Natural killer cell treated with Interleukin-12 subunit alpha and Interleukin-12 subunit beta and Interleukin-15 and Interleukin-18, amount 100 ng/mL, for 72 hours (primary cell): ENCODE data around the gene ABHD4. TPM values are rescaled to one million over a fixed set of nuclear protein-coding genes. Genes with fewer than 3 reads are reported as not detected.
A peak's percentile ranks its signal among the peaks of the same experiment; 100 is the strongest.

Source experiments
- ATAC-seq, 2 donors: fragments of 150-1000 bp; cut with Tn5 transposase in 1 of 2; sonication (Bioruptor Pico), chemical (Tn5 transposase) in 1 of 2; 2 replicates each; pipeline ENCODE4 v1.10.0; 2021
- DNase-seq: peaks from one replicate; pipeline ENCODE4 v3.0.0; 2022; ENCODE audit warnings: low spot score
- H3K27ac Mint-ChIP-seq, 2 donors: 1 replicate in 1 of 2; 2 replicates in 1 of 2; pipeline ENCODE4 v1.8.0; 2022; ENCODE audit warnings: mixed read lengths in 2 of 2, mild to moderate bottlenecking in 1 of 2, moderate library complexity in 1 of 2
- H3K27me3 Mint-ChIP-seq, 2 donors: 1 replicate in 1 of 2; 2 replicates in 1 of 2; pipeline ENCODE4 v1.8.0; 2022; ENCODE audit warnings: mixed read lengths in 2 of 2
- H3K36me3 Mint-ChIP-seq: one replicate; pipeline ENCODE4 v1.8.0; 2022; ENCODE audit warnings: mixed read lengths
- H3K4me1 Mint-ChIP-seq, 2 donors: 1 replicate in 1 of 2; 2 replicates in 1 of 2; pipeline ENCODE4 v1.8.0; 2022; ENCODE audit warnings: low read depth in 2 of 2, mixed read lengths in 2 of 2, mild to moderate bottlenecking in 1 of 2
- H3K4me3 Mint-ChIP-seq: one replicate; pipeline ENCODE4 v1.8.0; 2022; ENCODE audit warnings: mixed read lengths
- H3K9me3 Mint-ChIP-seq: 2 replicates; pipeline ENCODE4 v1.8.0; 2022; ENCODE audit warnings: mixed read lengths
- total RNA-seq, 2 donors: library from RNA; stranded (reverse); gene quantifications; one replicate each; pipeline ENCODE4 v1.2.3, GENCODE V29; 2022

Gene ABHD4
- total RNA-seq, 2 donors from 2014 or later = 8.4 to 36.8 TPM

DNA sequence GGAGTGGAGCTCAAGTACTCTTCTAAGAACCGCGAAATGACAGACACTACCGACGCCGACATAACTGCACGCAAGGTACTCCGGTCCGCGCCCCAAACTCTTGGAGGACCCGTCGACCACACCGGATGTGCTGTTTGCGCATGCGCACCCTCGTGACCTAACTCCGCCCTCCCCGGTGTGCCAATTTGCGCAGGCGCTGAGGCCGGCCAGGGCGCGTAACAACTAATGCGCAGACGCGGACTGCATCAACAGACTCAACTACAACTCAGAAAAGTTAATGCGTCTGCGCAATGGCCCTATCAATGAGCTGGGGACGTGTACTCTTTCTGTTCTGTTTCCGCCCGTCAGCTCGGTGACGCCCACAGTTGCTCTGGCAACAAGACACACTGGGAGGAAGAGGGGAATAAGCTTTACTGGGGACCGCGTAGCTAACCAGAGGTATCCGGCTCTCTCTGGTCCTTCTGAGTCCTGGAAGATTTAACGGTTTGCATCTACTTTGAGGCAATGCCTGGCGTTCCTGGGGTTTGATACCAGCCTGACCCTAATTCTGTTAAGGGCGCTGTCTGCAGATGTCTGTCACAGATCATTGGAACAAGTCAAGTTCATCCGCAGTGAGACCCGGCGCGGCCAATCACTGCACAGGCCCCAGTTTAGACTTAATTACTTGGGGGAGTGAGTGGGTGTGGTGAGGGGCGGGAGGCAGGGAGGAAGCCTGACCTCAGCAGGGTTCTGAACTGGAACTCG is 8.8 kb upstream of the ABHD4 start, which contains the start of gene DAD1:
Gene DAD1 (minus strand): TSS at position 129 of the 744 bp plus-strand sequence. CDS start 67 bp downstream, at position 62.
- H3K27ac Mint-ChIP-seq = peak within 1 kb of the TSS; percentile 98 to 99
- H3K27me3 Mint-ChIP-seq = peaks cover 8 to 12% of the 10 kb centered on the region in 2 donors
- H3K4me1 Mint-ChIP-seq = peaks cover 47 to 49% of the 10 kb centered on the region in 2 donors
- no peaks in the 10 kb centered on the region for H3K9me3 Mint-ChIP-seq
- peak; percentile 99 for DNase-seq
- ATAC-seq = peak; percentile 96 to 98
- peaks cover 17% of the 10 kb centered on the region for H3K36me3 Mint-ChIP-seq
- peak within 1 kb of the TSS; percentile 98 for H3K4me3 Mint-ChIP-seq

GRCh38 chr14:22593189-22593588 is 4.9 kb upstream of the ABHD4 start:
- H3K27me3 Mint-ChIP-seq = peaks cover 17 to 20% of the 10 kb centered on the region in 2 donors
- no peak overlapping the region for H3K4me3 Mint-ChIP-seq
- peaks cover 18 to 23% of the 10 kb centered on the region in 2 donors for H3K4me1 Mint-ChIP-seq
- no peak overlapping the region for H3K27ac Mint-ChIP-seq
- no peaks in the 10 kb centered on the region for H3K9me3 Mint-ChIP-seq
- no peaks in the 10 kb centered on the region for H3K36me3 Mint-ChIP-seq
- ATAC-seq (no peak), DNase-seq (no peak)

DNA sequence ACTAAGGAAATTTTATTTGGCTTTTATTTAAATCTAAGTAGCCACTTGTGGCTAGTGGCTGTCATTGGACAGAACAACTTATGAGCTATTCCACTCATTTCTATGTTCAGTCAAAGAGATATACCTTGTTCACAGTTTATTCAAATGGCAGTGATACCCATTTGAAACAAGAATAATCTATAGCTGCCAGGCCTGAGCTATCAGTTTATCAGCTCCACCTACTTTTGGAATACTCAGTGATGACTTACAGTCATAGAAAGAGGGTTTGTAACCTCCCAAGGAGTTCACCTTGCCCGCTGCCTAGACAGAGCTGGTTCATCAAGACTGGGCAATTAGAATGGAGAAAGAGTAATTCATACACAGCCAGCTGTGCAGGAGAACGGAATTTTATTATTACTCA is 4.5 kb upstream of the ABHD4 start:
- Mint-ChIP-seq H3K27ac (no peak overlapping the region), H3K27me3 (peaks cover 17 to 20% of the 10 kb centered on the region in 2 donors), H3K4me1 (peaks cover 18 to 23% of the 10 kb centered on the region in 2 donors), H3K36me3 (no peaks in the 10 kb centered on the region), H3K9me3 (no peaks in the 10 kb centered on the region), H3K4me3 (no peak overlapping the region)
- ATAC-seq = no peak
- no peak for DNase-seq

GRCh38 chr14:22594156-22594716 is 3.9 kb upstream of the ABHD4 start:
- Mint-ChIP-seq H3K36me3 (no peaks in the 10 kb centered on the region), H3K4me1 (peaks cover 18 to 23% of the 10 kb centered on the region in 2 donors)

DNA sequence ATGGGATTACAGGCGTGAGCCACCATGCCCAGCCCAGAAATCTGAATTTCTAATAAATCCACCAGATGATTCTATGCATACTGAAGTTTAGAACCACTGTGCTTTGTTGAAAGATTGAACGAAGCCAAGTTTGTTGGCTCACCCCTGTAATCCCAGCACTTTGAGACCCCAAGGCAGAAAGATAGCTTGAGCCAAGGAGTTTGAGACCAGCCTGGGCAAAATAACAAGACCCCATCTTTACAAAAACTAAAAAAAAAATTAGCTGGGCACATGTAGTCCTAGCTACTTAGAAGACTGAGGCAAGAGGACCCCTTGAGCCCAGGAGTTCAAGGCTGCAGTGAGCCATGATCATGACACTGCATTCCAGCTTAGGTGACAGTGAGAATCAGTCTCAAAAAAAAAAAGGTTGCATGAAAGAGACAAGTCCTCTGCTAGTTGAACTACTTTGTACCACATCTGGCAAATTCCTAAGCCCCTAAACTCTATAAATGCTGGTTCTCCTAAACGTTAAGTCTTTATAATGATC is 1.7 kb upstream of the ABHD4 start:
- ATAC-seq (no peak), DNase-seq (no peak)
- Mint-ChIP-seq H3K4me1 (peaks cover 25 to 27% of the 10 kb centered on the region in 2 donors), H3K36me3 (no peaks in the 10 kb centered on the region), H3K27ac (no peak overlapping the region), H3K4me3 (no peak overlapping the region), H3K9me3 (no peaks in the 10 kb centered on the region), H3K27me3 (peaks cover 17 to 20% of the 10 kb centered on the region in 2 donors)

More at GRCh38 chr14:22594156-22594716, 3.9 kb upstream of the ABHD4 start:
- Mint-ChIP-seq H3K27me3 (peaks cover 17 to 20% of the 10 kb centered on the region in 2 donors), H3K9me3 (no peaks in the 10 kb centered on the region), H3K27ac (no peak overlapping the region), H3K4me3 (no peak overlapping the region)
- no peak for ATAC-seq
- DNase-seq = no peak

DNA sequence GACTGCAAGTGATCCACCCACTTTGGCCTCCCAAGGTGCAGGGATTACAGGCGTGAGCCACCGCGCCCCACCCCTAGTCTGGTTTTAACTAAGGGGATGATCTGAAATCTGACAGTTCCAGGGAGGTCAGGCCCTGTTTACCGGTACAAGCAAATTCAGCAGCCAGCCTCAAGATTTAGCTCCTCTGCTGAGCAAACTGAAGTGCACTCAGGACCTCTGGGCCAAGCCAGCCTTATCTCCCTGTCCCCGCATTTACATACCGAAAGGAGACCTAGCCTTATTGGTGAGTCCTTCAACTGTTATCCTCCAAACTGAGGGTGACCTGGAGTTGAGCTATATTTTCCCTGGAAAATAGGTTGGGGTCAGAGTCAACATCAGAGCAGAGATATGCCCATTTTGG is 835 bp upstream of the ABHD4 start:
- DNase-seq = no peak
- Mint-ChIP-seq H3K9me3 (no peaks in the 10 kb centered on the region), H3K4me3 (peak overlapping the region; percentile 98), H3K4me1 (peaks cover 33 to 35% of the 10 kb centered on the region in 2 donors), H3K36me3 (peaks cover 5% of the 10 kb centered on the region), H3K27ac (peak overlapping the region in 1 of 2 donors; percentile 90), H3K27me3 (peaks cover 17 to 20% of the 10 kb centered on the region in 2 donors)
- ATAC-seq = no peak

DNA sequence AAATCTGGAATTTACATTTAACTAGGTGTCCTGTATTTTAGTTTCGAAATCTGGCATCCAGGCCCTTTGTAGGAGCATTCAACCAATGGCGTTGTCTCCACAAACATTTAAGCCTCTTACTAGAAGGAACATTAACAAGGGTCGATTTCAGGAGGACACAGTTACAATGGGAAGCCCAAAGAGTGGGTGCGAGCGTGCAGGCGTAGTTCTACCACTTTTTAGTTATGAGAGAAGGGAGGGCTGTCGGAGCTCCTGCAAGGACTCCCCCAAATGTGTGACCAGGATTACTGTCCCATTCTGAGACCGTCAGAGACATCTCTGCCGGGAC is 365 bp upstream of the ABHD4 start:
- peaks cover 10% of the 10 kb centered on the region for H3K36me3 Mint-ChIP-seq
- peak overlapping the region; percentile 98 for H3K4me3 Mint-ChIP-seq

GRCh38 chr14:22598896-22599244 is 770 bp downstream of the ABHD4 start:
- peaks cover 8 to 12% of the 10 kb centered on the region in 2 donors for H3K27me3 Mint-ChIP-seq
- peak overlapping the region; percentile 80 to 90 for H3K27ac Mint-ChIP-seq
- H3K4me1 Mint-ChIP-seq = peaks cover 36 to 41% of the 10 kb centered on the region in 2 donors
- H3K36me3 Mint-ChIP-seq = peaks cover 15% of the 10 kb centered on the region
- peak overlapping the region; percentile 98 for H3K4me3 Mint-ChIP-seq
- ATAC-seq = peak; percentile 78 to 80
- no peak for DNase-seq
- no peaks in the 10 kb centered on the region for H3K9me3 Mint-ChIP-seq

More for the DNA sequence above, 365 bp upstream of the ABHD4 start:
- ATAC-seq (no peak), DNase-seq (no peak)
- H3K27ac Mint-ChIP-seq = peak overlapping the region; percentile 80 to 90
- H3K27me3 Mint-ChIP-seq = peaks cover 17 to 18% of the 10 kb centered on the region in 2 donors
- H3K9me3 Mint-ChIP-seq = no peaks in the 10 kb centered on the region
- H3K4me1 Mint-ChIP-seq = peaks cover 36 to 38% of the 10 kb centered on the region in 2 donors

GRCh38 chr14:22599349-22599748 is 1.2 kb downstream of the ABHD4 start:
- ATAC-seq = no peak
- peak overlapping the region; percentile 80 to 90 for H3K27ac Mint-ChIP-seq

GRCh38 chr14:22600027-22600426 is 1.9 kb downstream of the ABHD4 start:
- peak overlapping the region; percentile 98 for H3K4me3 Mint-ChIP-seq
- no peaks in the 10 kb centered on the region for H3K9me3 Mint-ChIP-seq
- peak overlapping the region; percentile 80 to 90 for H3K27ac Mint-ChIP-seq
- peaks cover 16% of the 10 kb centered on the region for H3K36me3 Mint-ChIP-seq
- peaks cover 36 to 41% of the 10 kb centered on the region in 2 donors for H3K4me1 Mint-ChIP-seq
- ATAC-seq (no peak), DNase-seq (no peak)
- peaks cover under 1 to 4% of the 10 kb centered on the region in 2 donors for H3K27me3 Mint-ChIP-seq

More at GRCh38 chr14:22599349-22599748, 1.2 kb downstream of the ABHD4 start:
- Mint-ChIP-seq H3K36me3 (peaks cover 15% of the 10 kb centered on the region), H3K9me3 (no peaks in the 10 kb centered on the region), H3K27me3 (peaks cover 7 to 9% of the 10 kb centered on the region in 2 donors), H3K4me1 (peaks cover 36 to 41% of the 10 kb centered on the region in 2 donors), H3K4me3 (peak overlapping the region; percentile 98)
- DNase-seq = no peak

GRCh38 chr14:22601456-22601855 is 3.4 kb downstream of the ABHD4 start:
- H3K27ac Mint-ChIP-seq = peak overlapping the region in 1 of 2 donors; percentile 28
- H3K4me1 Mint-ChIP-seq = peaks cover 36 to 41% of the 10 kb centered on the region in 2 donors
- no peaks in the 10 kb centered on the region for H3K9me3 Mint-ChIP-seq
- no peak for DNase-seq
- H3K4me3 Mint-ChIP-seq = no peak overlapping the region
- no peak for ATAC-seq
- H3K36me3 Mint-ChIP-seq = peaks cover 20% of the 10 kb centered on the region
- no peaks in the 10 kb centered on the region for H3K27me3 Mint-ChIP-seq

GRCh38 chr14:22601996-22602395 is 3.9 kb downstream of the ABHD4 start:
- no peaks in the 10 kb centered on the region for H3K27me3 Mint-ChIP-seq
- no peak for ATAC-seq
- peaks cover 20% of the 10 kb centered on the region for H3K36me3 Mint-ChIP-seq
- H3K4me3 Mint-ChIP-seq = no peak overlapping the region
- no peaks in the 10 kb centered on the region for H3K9me3 Mint-ChIP-seq
- peaks cover 36 to 41% of the 10 kb centered on the region in 2 donors for H3K4me1 Mint-ChIP-seq
- no peak for DNase-seq
- H3K27ac Mint-ChIP-seq = peak overlapping the region; percentile 11 to 28

GRCh38 chr14:22602862-22603261 is 4.8 kb downstream of the ABHD4 start:
- H3K4me3 Mint-ChIP-seq = no peak overlapping the region
- H3K36me3 Mint-ChIP-seq = peaks cover 20% of the 10 kb centered on the region
- ATAC-seq = no peak
- peaks cover 36 to 38% of the 10 kb centered on the region in 2 donors for H3K4me1 Mint-ChIP-seq
- no peak for DNase-seq
- no peaks in the 10 kb centered on the region for H3K27me3 Mint-ChIP-seq
- no peaks in the 10 kb centered on the region for H3K9me3 Mint-ChIP-seq
- H3K27ac Mint-ChIP-seq = peak overlapping the region in 1 of 2 donors; percentile 11

GRCh38 chr14:22606380-22606779 is 8.3 kb downstream of the ABHD4 start:
- no peak for ATAC-seq
- Mint-ChIP-seq H3K9me3 (no peaks in the 10 kb centered on the region), H3K4me1 (peaks cover 11 to 13% of the 10 kb centered on the region in 2 donors), H3K27ac (no peak overlapping the region), H3K4me3 (no peak overlapping the region), H3K27me3 (no peaks in the 10 kb centered on the region), H3K36me3 (peaks cover 24% of the 10 kb centered on the region)
- no peak for DNase-seq
